ENCODE measurements around the gene YPEL1. TPM values are rescaled to one million over a fixed set of nuclear protein-coding genes. Genes with fewer than 3 reads are reported as not detected.
A peak's percentile ranks its signal among the peaks of the same experiment; 100 is the strongest.

YPEL1 gene
- total and polyA plus RNA-seq, 10 of the 15 experiments (the other 5 are each of a cell fraction or from before 2014, with no cell fraction given) = 0.13 to 5.0 (median 1.6) TPM

GRCh38 chr22:21661991-21662390, 73.6 kb downstream of the YPEL1 start:
- H3K9ac ChIP-seq (ENCODE audit: control insufficient read depth, insufficient read depth, low read length) = no peak overlapping the region
- ChIA-PET CTCF (no interaction called here), RAD21 (ENCODE audit: unreplicated experiment) (no interaction called here), POLR2A (no interaction called here), SMC1A (ENCODE audit: uncharacterized antibody, unreplicated experiment) (no interaction called here)
- intact Hi-C loops (cut with micrococcal nuclease; ENCODE audit: unreplicated experiment) = no loop called here
- H3K9me3 ChIP-seq (replicated peaks; ENCODE audit: control insufficient read depth, insufficient read depth, low read length) = no peaks in the 10 kb centered on the region
- 67% methylated on average over 5 of the region's 5 CpGs for WGBS (ENCODE audit: insufficient coverage, insufficient replicate concordance, low lambda C conversion rate, missing lambda C conversion rate)
- H3K4me3 ChIP-seq = no peak overlapping the region
- no peaks in the 10 kb centered on the region for H3K4me1 ChIP-seq (ENCODE audit: control insufficient read depth, insufficient read depth, low read length)
- no peak for FAIRE-seq
- H2AFZ ChIP-seq (ENCODE audit: control insufficient read depth, low read depth, low read length) = no peak overlapping the region
- no peak for DNase-seq (ENCODE audit: low read depth, low spot score)
- TF ChIP-seq EGR1 (IDR thresholded peaks at IDR 0.05; ENCODE audit: borderline replicate concordance in 1 of 2, low read depth in 2 of 2, low read length in 2 of 2) = no peak
- TF ChIP-seq BRCA1 (IDR thresholded peaks at IDR 0.05; ENCODE audit: low read depth, low read length) = no peak
- TF ChIP-seq BHLHE40 (IDR thresholded peaks at IDR 0.05; ENCODE audit: borderline replicate concordance in 1 of 2, low read depth in 2 of 2, low read length in 1 of 2) = no peak
- peaks cover 8% of the 10 kb centered on the region for H3K79me2 ChIP-seq (ENCODE audit: control insufficient read depth, insufficient read depth, low read length)
- H3K27me3 ChIP-seq (replicated peaks in 1 of 2; ENCODE audit: control insufficient read depth in 2 of 2, insufficient read depth in 2 of 2, low read length in 1 of 2) = no peaks in the 10 kb centered on the region
- ATAC-seq = no peak
- no TSS peak for BruUV-seq (replicated peaks)
- no peak overlapping the region for H3K4me2 ChIP-seq (ENCODE audit: control insufficient read depth, insufficient read depth)
- H4K20me1 ChIP-seq (ENCODE audit: control insufficient read depth, insufficient read depth) = no peaks in the 10 kb centered on the region
- in situ Hi-C loops (cut with MboI) = no loop called here
- H3K27ac ChIP-seq (ENCODE audit: control insufficient read depth, insufficient read depth) = no peak overlapping the region
- H3K36me3 ChIP-seq (ENCODE audit: control insufficient read depth in 2 of 2, insufficient read depth in 2 of 2, low read length in 1 of 2) = no peaks in the 10 kb centered on the region

DNA sequence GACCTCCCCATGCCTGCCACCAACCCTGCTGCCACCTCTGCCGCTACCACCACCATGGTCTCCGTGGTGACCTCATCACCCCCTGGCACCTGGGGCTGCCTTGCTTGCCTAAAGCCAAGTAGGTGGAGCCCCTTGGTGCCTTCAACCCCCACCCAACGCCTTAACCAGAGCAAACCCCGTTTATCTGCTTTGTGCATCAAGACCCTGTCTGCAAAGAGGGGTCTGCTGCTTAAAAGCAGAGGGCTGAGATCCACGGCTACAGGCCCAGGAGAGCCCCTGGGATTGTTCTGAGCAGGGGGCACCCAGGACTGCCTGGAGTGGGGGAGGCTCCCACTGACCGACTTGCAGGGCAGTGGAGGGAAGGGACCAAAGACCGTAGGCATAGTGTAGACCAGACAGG, 74.7 kb downstream of the YPEL1 start:
- no peak for DNase-seq (ENCODE audit: low read depth, low spot score)
- Histone ChIP-seq H4K20me1 (ENCODE audit: control insufficient read depth, insufficient read depth) (no peaks in the 10 kb centered on the region), H3K9me3 (replicated peaks; ENCODE audit: control insufficient read depth, insufficient read depth, low read length) (no peaks in the 10 kb centered on the region), H3K27me3 (replicated peaks in 1 of 2; ENCODE audit: control insufficient read depth in 2 of 2, insufficient read depth in 2 of 2, low read length in 1 of 2) (no peaks in the 10 kb centered on the region), H3K4me2 (ENCODE audit: control insufficient read depth, insufficient read depth) (no peak overlapping the region), H3K27ac (ENCODE audit: control insufficient read depth, insufficient read depth) (no peak overlapping the region), H3K36me3 (ENCODE audit: control insufficient read depth in 2 of 2, insufficient read depth in 2 of 2, low read length in 1 of 2) (no peaks in the 10 kb centered on the region), H3K4me3 (no peak overlapping the region), H2AFZ (ENCODE audit: control insufficient read depth, low read depth, low read length) (no peak overlapping the region), H3K9ac (ENCODE audit: control insufficient read depth, insufficient read depth, low read length) (no peak overlapping the region), H3K4me1 (ENCODE audit: control insufficient read depth, insufficient read depth, low read length) (no peaks in the 10 kb centered on the region), H3K79me2 (ENCODE audit: control insufficient read depth, insufficient read depth, low read length) (peaks cover under 1% of the 10 kb centered on the region; the same call in 1 of the 2 replicates)
- in situ Hi-C loops (cut with MboI) = no loop called here
- ChIA-PET CTCF (no interaction called here), POLR2A (no interaction called here), RAD21 (ENCODE audit: unreplicated experiment) (no interaction called here), SMC1A (ENCODE audit: uncharacterized antibody, unreplicated experiment) (no interaction called here)
- no peak for ATAC-seq
- 0 out of 2 replicates have a peak, but pooled peaks have one; percentile 8 for TF ChIP-seq POLR2A (IDR thresholded peaks at IDR 0.05; ENCODE audit: low read depth, low read length)
- TF ChIP-seq MTA2 (IDR thresholded peaks at IDR 0.05; ENCODE audit: low read depth) = no peak
- intact Hi-C loops (cut with micrococcal nuclease; ENCODE audit: unreplicated experiment) = no loop called here
- no TSS peak for BruUV-seq (replicated peaks)
- 36% methylated on average over 7 of the region's 7 CpGs for WGBS (ENCODE audit: insufficient coverage, insufficient replicate concordance, low lambda C conversion rate, missing lambda C conversion rate)
- no peak for FAIRE-seq

Measured in GM12878 (cell line).